ENCODE measurements around the gene CALHM3.

CALHM3 gene

DNA sequence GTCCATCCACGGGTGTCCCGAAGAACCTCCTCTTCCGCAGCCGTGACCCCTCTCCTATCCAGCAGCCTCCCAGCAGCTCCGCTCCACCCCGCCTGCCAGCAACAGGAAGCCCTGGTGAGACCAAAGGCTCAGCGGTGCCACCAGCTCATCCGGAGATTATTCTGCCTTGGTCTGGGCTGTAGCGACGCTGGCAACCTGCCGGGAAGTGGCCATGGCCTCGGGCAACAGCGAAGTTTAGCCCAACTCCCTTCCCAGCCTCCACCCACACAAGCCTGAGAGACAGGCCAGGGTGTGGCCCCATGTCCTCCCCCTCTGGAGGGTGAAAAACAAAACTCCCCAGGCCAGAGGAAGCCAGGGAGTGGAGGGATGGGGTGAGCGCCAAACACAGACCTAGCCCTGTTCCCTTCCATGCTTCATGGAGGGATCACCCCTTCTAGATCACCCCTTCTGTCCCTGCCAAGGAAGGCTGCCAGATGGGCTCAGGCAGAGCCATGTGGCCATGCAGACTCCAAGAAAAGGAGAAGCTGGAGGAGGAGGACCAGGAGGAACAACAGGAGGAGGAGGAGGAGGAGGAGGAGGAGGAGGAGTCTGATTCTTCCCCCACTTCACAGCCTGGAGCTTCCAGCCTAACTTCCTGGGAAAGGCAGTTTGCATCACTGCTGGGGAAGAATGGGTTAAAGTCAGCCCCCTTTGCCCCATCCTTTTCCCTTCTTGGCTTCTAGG lies 27.8 kb downstream of the CALHM3 start:
- DNase-seq = peak in 10 of 58 donors; percentile 20 to 52 (median 36)

DNA sequence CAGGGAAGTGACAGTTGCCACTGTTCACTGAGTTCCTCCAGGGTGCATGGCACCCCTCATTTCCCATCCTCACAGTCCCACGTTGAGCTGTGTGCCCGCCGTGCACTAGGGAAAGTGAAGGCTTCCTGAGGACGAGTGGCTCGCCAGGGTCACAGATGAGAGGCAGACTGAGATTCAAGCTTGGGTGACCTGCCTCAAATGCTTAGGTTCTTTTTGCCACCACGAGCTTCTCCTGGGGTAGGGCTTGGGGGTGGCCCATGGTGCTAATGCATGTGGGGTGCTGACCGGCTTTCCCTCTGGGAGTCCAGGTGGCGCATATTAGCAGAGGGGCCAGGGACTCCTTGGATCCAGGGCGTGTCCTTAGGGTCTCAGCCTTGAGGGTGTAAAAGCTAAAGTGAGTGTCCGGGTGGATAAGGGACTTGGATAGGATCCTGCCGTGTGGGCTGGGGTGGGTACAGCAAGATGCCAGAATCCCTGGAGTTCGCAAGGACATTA lies 28.8 kb downstream of the CALHM3 start:
- DNase-seq = no peak

DNA sequence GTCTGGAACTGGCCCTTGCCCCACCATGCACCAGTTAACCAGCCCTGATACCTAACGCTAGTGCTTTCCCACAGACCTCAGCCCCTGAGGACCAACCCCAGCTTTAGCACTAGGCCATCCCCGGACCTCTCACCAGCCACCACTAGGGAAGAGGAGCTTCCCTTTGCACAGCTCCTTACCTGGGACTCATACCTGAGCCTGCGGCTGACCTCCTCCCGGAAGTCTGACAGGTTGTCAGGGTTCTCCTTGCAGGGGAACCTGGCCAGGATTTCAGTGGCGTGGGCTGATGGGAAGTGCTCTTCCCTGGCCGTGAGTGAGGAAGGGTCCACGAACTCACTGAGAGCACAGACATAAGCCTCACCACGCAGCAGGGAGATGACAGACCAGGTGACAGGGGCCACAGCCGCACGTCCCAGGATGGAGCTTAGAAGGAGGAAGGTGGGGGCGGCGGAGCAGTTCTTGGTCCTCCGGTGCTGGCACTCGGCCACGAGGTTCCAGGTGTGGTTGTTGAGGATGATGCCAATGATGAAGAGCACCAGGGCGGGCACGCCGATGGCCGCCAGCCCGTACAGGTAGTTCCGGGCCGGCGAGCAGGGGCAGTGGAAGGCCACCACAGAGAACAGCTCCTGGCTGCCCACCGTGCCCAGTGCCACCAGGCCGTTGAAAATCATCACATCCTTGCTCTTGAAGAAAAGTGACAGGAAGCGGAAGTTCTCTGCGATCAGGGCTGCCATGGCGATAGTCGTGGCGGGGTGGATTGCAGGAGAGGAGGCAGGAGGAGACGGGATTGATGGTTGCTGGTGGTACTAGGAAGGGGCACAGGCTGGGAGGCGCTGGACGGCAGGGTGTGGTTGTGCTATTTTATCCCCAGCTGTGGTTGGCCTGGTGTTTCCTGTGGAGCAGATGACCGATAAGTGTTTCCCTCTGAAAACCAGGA lies 29.6 kb downstream of the CALHM3 start:
- DNase-seq = no peak

DNA sequence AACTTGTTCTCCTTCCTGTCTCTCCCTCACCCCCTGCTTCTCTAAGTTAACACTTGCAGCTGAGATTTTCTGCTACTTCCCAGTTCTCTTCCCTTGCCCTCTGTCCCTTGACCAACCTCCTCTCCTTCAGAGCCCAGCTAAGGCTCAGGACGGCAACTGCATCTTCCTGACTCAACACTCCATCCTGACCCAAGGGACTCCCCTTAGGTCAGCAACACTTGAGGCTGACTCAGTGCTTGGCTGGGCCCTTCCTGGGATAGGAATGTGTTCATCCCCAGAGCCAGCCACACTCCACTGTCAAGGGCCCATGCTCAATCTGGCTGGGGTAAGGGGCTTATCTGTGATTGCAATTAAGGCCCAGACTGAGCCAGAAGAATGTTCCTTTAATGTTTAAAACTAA lies 30.3 kb downstream of the CALHM3 start:
- no peak for DNase-seq

DNA sequence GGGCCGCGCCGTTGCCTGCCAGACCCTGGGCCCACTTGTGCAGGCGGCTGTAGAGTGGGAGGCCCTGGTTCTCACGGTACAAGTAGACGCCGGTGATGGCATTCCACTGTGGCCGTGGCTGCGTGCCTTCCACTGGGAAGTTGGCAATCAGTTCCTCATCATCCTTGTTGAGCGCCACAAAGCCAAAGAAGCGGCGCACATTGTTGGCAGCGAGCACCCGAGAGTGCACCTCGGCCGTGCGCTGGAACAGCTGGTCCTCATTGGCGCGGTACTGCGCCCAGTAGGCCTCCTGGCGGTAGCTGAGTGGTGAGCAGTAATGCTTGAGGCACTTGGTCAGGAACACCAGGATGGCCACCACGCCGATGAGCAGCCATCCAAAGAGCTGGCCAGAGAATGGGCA lies 31.9 kb downstream of the CALHM3 start:
- DNase-seq = no peak

DNA sequence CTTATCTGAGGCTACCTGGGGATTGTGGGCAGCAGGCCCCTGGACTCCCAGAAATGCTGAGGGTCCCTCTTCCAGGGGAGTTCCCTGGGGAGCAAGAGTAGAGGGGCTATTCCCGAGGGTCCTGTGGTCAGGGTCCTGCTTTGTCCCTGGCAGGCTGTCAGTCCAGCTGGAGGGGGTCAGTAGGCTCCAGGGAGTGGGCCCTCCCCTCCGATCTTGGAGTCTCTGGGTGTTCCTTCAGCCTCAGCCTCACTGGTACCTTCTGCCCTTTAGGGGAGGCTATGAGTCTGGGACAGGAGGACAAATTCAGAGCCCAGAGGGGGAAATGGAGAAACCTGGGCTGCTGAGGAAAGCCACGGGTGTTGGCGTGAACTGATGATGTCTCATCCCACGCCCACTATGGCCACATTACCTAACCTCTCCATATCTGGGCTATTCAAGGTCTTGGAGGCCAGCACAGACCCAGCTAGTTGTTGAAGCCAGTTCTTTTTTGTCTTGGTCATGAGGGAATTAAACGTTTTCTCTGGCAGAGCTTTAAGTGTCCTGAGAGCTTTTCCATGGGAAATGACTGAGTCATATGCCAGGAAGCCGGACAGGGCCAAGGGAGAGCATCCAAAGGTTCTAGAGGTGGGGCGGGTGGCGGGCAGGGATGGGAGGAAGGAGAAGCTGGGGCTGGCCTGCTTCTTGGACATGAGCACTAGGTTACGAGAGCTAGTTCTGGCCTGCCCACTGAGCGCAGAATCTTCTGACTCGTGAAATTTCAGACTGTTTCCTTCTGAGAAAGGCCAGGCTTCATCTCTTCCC lies 33.1 kb downstream of the CALHM3 start:
- DNase-seq = peak in 3 of 58 donors; percentile 4 to 55 (median 49)

DNA sequence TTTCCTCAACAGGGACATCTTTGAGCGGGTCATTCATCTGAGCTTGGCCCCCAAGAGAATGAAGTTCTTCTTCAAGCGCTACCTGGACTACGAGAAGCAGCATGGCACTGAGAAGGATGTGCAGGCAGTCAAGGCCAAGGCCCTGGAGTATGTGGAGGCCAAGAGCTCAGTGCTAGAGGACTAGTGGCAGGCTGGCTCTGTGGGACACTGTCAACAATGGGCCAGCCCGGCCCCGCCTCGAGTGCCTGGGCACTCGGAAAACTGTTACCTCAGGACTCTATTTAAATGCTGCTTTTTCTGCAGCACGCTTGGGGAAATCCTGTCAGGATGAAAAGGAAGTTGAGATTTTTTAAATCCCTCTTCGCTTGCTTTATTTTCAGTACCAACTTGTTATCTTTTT lies 33.7 kb downstream of the CALHM3 start:
- no peak for DNase-seq

DNA sequence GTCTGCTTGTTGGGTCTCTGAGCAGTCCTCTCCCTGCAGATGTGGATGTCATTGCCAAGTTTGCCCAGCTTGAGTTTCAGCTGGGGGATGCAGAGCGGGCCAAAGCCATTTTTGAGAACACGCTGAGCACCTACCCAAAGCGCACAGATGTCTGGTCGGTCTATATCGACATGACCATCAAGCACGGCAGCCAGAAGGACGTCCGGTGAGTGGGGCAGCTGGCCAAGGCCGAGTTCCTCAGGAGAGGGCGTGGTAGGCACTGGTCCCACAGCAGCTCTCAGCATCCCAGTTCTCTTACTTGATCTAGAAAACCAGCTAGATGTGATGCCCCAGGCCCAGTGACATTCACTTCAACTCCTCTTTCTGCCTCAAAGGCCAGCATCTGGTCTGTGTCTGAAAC lies 34.6 kb downstream of the CALHM3 start:
- no peak for DNase-seq

DNA sequence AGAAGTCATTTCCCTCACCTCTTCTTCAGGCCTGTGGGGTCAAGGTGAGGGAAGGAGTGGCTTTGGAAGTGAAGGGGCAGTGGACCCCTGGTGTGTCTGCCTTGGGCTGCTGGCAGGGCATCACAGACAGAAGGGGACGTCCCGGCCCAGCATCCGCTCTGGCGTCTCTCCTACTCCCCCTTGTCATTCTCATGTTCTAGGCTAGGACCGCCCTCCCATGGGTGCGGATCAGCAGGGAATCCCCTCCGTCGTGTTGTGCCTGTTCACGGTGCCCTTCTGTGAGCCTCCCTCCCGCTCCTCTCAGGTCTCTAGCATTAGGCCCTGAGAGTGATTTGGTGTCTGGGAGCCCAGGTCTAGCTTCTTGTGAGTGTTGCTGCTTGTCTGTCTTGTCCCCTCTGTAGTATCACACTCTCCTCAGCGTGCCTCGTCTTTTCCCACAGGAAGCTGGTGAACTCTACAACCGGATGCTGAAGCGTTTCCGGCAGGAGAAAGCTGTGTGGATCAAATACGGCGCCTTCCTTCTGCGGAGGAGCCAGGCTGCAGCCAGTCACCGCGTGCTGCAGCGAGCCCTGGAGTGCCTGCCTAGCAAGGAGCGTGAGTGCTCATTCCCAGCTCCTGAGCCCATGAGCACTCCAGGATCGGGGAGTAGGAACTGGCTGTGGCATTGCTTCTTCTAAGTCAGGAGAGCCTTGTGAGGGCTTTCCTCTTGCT lies 35.4 kb downstream of the CALHM3 start:
- no peak for DNase-seq

DNA sequence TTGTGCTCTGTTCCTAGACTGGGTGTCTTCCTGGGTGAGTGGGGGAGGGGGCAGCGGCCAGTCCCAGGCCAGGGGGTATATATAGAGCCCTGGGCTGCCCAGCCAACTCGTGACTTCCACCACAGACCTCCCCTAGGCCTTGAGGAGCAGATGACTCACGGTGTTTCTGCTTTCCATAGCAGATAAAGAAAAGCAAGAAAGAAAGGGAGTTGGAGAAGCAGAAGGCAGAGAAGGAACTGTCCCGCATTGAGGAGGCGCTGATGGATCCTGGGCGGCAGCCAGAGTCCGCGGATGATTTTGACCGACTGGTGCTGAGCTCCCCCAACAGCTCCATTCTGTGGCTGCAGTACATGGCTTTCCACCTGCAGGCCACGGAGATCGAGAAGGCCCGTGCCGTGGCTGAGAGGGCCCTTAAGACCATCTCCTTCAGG lies 37.0 kb downstream of the CALHM3 start:
- DNase-seq = peak in 10 of 58 donors; percentile 7 to 30 (median 18)

DNA sequence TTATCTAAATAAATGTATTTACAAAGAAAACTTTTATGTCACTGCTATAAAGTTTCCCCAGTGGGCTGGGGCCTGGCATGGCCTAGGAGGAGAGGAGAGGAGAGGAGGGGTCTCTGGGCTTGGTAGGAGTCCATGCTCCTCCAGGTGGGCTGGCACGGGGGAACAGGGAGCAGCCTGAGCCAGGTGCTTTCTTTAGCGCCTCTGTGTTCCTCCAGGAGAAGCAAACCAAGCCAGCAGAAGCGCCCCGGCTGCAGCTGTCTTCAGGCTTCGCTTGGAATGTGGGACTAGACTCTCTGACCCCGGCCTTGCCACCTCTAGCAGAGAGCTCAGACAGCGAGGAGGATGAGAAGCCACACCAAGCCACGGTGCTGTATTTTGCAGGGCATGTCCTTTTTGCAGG lies 37.4 kb downstream of the CALHM3 start:
- no peak for DNase-seq

DNA sequence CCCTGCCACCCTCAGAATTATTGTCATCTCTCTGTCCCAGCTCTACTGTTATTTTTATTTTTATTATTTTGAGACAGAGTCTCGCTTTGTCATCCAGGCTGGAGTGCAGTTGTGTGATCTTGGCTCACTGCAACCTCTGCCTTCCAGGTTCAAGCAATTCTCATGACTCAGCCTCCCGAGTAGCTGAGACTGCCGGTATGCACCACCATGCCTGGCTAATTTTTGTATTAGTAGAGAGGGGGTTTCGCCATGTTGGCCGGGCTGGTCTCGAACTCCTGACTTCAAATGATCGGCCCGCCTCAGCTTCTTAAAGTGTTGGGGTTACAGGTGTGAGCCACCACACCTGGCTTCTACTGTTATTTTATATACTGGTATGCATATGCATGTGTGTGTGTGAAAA lies 37.8 kb downstream of the CALHM3 start:
- DNase-seq = no peak

DNA sequence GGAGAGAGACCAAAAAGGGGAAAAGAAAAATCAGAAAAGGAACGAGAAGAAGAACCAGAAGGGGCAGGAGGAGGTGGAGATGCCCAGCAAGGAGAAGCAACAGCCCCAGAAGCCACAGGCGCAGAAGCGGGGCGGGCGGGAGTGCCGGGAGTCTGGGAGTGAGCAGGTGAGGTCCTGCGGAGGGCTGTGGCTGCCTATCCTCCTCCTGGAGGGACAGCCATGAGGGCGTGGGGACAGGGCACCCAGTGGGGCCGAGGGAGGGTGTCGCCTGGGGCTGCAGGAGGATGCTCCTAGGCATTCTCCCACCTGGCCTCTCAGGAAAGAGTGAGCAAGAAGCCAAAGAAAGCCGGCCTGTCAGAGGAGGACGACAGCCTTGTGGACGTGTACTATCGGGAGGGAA lies 38.6 kb downstream of the CALHM3 start:
- DNase-seq = no peak

DNA sequence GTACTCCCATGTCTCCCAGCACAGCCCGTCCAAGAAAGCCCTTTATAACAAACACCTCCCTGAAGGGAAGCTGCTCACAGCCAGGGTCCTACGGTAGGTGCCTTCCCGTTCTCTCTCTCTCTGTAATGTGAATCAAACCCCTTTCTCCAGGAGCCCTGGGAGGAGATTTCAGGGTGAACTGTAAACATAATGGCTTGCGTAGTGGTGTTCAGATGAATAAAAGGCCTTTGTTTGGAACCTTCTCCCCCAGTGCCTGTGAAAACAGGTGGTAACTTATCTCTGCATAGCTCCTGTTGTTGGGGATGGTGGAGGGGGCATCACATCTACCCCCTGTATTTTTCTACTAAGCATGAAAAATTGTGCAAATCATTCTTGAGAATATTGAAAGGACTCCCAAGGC lies 39.3 kb downstream of the CALHM3 start:
- DNase-seq = no peak

DNA sequence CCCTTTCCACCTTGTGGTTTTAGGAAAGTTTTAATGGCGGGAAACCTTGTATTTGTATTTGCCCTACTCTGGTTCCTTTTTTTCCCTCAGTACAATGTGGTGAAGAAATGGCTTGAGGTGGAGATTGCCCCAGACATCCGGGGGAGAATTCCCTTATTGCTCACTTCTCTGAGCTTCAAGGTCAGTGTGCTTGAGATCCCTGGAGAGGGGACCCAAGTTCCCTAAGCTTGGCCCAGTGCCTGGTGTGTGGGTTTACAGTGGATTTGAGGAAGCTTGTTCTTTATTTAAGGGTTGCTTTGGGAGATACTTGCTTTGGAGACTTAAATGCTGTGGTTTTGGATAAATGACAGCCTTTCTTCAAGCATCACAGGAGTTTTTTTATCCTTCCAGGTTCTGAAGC lies 45.2 kb downstream of the CALHM3 start:
- no peak for DNase-seq

DNA sequence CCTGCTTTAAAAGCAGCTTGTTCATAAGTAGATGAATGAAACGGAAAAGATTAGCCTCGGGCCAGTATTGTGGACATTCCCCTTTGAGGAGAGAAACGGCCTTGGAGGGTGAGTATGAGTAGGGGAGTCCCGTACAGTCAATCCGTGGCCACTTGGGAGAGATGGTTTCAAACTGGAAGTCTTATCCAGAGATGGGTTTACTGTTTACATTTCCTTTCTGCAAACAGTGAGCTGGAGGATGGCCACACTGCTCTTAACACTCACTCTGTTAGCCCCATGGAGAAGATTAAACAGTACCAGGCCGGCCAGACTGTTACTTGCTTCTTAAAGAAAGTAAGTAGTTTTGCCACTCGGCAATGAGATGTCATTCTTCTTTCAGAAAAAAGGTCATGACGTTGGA lies 47.1 kb downstream of the CALHM3 start:
- no peak for DNase-seq

DNA sequence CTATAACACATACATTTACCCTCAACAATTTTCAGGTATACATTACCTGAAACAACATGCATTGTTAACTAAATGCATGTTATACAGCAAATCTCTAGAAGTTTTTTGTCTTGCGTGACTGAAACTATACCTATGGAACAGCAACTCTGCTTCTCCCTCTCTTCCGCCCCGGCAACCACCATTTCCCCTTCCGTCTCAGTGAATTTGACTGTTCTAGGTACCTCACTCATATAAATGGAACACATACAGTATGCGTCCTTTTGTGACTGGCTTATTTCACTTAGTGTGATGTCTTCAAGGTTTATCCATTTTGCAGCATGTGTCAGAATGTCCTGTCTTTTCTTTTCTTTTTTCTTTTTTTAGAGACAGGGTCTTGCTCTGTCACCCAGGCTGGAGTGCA lies 49.4 kb downstream of the CALHM3 start:
- DNase-seq = no peak

DNA sequence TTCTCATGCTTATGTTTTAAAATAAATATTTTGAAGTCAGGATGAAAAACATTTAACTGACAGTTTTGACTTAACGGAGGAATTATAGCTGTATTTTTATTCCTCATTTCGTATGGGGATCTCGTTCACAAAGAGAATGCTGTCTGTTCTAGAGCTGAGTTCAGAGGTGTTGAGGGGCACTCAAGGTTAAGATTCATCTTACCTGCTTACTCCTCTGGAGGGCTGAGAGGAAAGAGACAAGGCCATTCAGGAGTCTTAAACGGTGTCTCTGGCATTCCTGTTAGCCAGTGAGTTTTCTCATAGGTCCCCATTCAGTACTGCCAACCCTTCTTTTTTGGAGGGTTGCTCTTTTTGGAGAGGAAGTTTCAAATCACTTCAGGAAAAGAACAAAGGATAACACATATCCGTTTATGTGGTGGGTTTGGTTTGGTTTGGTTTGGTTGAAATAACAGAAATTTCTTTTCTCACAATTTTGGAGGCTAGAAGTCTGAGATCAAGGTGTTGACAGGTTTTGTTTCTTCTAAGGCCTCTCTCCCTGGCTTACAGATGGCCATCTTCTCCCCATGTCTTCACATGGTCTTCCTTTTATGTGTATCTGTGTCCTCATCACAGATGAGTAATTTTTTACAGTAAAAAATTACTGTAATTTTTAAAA lies 49.9 kb downstream of the CALHM3 start:
- no peak for DNase-seq

DNA sequence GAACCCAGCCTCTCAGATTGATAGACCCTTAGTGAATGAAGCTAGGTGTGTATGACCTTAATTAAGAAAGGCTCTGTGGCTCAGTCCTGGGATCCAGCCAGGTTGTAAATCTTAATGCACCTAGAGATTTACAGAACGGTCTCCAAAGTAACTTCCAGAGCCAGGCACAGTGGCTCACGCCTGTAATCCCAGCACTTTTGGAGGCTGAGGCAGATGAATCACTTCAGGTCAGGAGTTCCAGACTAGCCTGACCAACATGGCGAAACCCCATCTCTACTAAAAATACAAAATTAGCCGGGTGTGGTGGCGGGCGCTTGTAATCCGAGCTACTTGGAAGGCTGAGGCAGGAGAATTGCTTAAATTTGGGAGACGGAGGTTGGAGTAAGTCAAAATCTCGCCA lies 51.2 kb downstream of the CALHM3 start:
- no peak for DNase-seq

DNA sequence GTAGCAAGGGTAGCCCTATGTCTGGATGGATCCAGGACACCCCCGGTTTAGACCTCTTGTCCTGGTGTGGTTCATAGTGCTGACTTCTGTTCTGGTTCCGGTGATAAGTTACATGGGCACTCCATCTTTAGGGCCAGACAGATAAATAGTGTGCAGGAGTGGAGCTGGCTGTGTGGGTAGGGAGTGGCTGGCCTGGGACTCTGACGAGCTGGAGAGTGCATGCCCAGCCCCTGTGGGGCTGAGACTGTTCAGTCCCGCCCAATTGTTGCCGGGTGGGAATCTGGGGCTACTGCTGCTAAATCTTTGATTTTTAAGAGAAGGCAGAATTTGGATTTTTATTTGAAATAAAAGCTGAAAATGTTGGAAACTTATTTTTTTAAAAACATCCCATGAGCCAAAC lies 55.3 kb downstream of the CALHM3 start:
- DNase-seq = no peak

Data from anterior cingulate cortex (tissue), 58 donors.